ENCODE data around the gene SRCAP.

Gene SRCAP

GRCh38 chr16:30779596-30779995 lies 80.6 kb downstream of the SRCAP start:
- no peak for TF ChIP-seq CTCF (IDR thresholded peaks at IDR 0.05; ENCODE audit: control extremely low read depth, extremely low read depth, low read depth, missing control alignments)
- ChIA-PET POLR2A (no interaction called here), CTCF (interaction anchor here (1.2 kb wide), 1 partner anchor 26 kb away, joined by 3 read pairs; no protein-coding TSS in a partner anchor)
- DNase-seq (ENCODE audit: extremely low spot score), result no peak

- ChIA-PET CTCF (interaction anchor here (0.6 kb wide), 1 partner anchor 35 kb away, joined by 4 read pairs; no protein-coding TSS in a partner anchor), POLR2A (no interaction called here)
- DNase-seq (ENCODE audit: extremely low spot score), result no peak
- TF ChIP-seq CTCF (IDR thresholded peaks at IDR 0.05; ENCODE audit: control extremely low read depth, extremely low read depth, low read depth, missing control alignments), result no peak
Observed at GRCh38 chr16:30780021-30780420, 81.0 kb downstream of the SRCAP start.

GRCh38 chr16:30780549-30780948 lies 81.6 kb downstream of the SRCAP start:
- no peak for DNase-seq (ENCODE audit: extremely low spot score)
- TF ChIP-seq CTCF (IDR thresholded peaks at IDR 0.05; ENCODE audit: control extremely low read depth, extremely low read depth, low read depth, missing control alignments), result no peak
- ChIA-PET CTCF (interaction anchor here (0.6 to 1.7 kb wide), 2 partner anchors 14 to 34 kb away, joined by 4 to 5 read pairs; no protein-coding TSS in a partner anchor), POLR2A (no interaction called here)

- ChIA-PET POLR2A (no interaction called here), CTCF (interaction anchor here (1.3 to 1.6 kb wide), 4 partner anchors 10 to 159 kb away, joined by 3 to 9 read pairs (median 4); no protein-coding TSS in a partner anchor)
Observed at GRCh38 chr16:30782486-30783279, 83.7 kb downstream of the SRCAP start.

GRCh38 chr16:30783280-30784109 lies 84.5 kb downstream of the SRCAP start:
- ChIA-PET POLR2A (no interaction called here), CTCF (interaction anchor here (1.3 to 1.6 kb wide), 4 partner anchors 9 to 158 kb away, joined by 3 to 9 read pairs (median 4); no protein-coding TSS in a partner anchor)
- no peak for TF ChIP-seq CTCF (IDR thresholded peaks at IDR 0.05; ENCODE audit: control extremely low read depth, extremely low read depth, low read depth, missing control alignments)
- no peak for DNase-seq (ENCODE audit: extremely low spot score)

More at GRCh38 chr16:30782486-30783279, 83.7 kb downstream of the SRCAP start:
- TF ChIP-seq CTCF (IDR thresholded peaks at IDR 0.05; ENCODE audit: control extremely low read depth, extremely low read depth, low read depth, missing control alignments), result no peak
- no peak for DNase-seq (ENCODE audit: extremely low spot score)

GRCh38 chr16:30784215-30784614 lies 85.2 kb downstream of the SRCAP start:
- ChIA-PET POLR2A (no interaction called here), CTCF (interaction anchor here (1.5 to 1.6 kb wide), 2 partner anchors 30 to 158 kb away, joined by 4 to 6 read pairs; no protein-coding TSS in a partner anchor)
- DNase-seq (ENCODE audit: extremely low spot score), result no peak
- TF ChIP-seq CTCF (IDR thresholded peaks at IDR 0.05; ENCODE audit: control extremely low read depth, extremely low read depth, low read depth, missing control alignments), result no peak

Data from GM10248 (cell line).